Measurements from ENCODE around the gene ZNF330. TPM values are rescaled to one million over a fixed set of nuclear protein-coding genes. Genes with fewer than 3 reads are reported as not detected.

The ZNF330 gene
- total and polyA plus RNA-seq, 2 of the 4 experiments (the other 2 are of a cell fraction) = 27.2 to 34.1 TPM

DNA sequence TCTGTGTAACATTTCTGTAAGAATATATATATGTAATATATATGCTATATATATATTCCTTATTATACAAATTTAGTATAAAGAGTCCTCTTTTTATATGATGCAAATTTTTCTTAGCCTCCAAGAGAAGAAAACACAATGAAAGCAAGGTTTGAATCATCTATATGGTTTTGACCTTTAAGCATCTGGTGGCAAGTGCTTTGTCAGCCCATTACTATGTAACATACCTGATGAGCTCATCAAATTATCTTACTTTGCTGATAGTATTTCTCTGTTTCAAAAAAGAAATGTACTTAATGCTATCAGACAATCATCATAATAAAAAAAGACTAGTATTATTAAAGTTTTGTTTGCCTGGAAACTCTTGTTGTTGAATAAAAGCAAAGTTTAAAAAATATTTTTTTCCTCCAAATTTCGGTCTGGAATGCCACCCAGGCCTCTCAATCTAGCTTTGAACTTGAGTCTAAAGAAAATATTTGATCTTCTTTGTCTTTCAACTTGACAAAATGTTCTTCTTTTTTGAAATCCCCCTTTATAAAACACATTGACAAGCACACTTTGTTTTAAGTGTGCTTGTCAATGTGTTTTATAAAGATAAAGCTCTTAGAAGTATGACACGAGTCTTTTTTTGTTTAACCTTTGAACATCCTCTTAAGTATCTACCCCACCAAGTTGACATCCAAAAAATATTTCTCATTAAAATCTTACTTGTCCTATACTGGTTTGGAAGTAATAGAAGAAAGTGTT, 26.2 kb downstream of the ZNF330 start:
- no peak for ATAC-seq (ENCODE audit: low read depth)
- Histone ChIP-seq H2AK9ac (replicated peaks; ENCODE audit: low read depth, low read length, poor library complexity) (no peak overlapping the region), H3K9me1 (ENCODE audit: insufficient read depth, low read length) (peaks cover 6% of the 10 kb centered on the region; the same call in 1 of the 2 replicates), H3K9ac (ENCODE audit: low read depth, low read length) (no peak overlapping the region), H4K91ac (ENCODE audit: insufficient read depth, low read depth, low read length) (no peak overlapping the region), H2BK15ac (ENCODE audit: low read depth, low read length) (no peak overlapping the region), H3K4me1 (ENCODE audit: control insufficient read depth, insufficient read depth, low read length) (peaks cover 2% of the 10 kb centered on the region; the same call in 1 of the 2 replicates), H3K18ac (ENCODE audit: low read depth, low read length) (no peak overlapping the region), H3K23ac (ENCODE audit: low read depth, low read length) (no peak overlapping the region), H3K9me3 (ENCODE audit: control insufficient read depth, insufficient read depth, low read length) (no peaks in the 10 kb centered on the region), H4K5ac (ENCODE audit: low read depth, low read length) (no peak overlapping the region), H3K36me3 (ENCODE audit: control insufficient read depth, insufficient read depth, low read length) (no peaks in the 10 kb centered on the region), H3K27me3 (ENCODE audit: control insufficient read depth, insufficient read depth, low read length) (no peaks in the 10 kb centered on the region), H3K4me3 (ENCODE audit: insufficient read depth, low read depth, low read length) (no peak overlapping the region), H3K14ac (replicated peaks; ENCODE audit: low read depth, low read length) (no peak overlapping the region), H2AFZ (replicated peaks; ENCODE audit: low read length, poor library complexity) (no peak overlapping the region), H4K20me1 (ENCODE audit: insufficient read depth, low read length) (no peaks in the 10 kb centered on the region), H2BK120ac (ENCODE audit: low read depth, low read length) (no peak overlapping the region), H4K8ac (ENCODE audit: low read depth in 2 of 2, low read length in 2 of 2) (no peak overlapping the region), H3K4ac (ENCODE audit: low read depth, low read length) (no peak overlapping the region), H3K56ac (ENCODE audit: extremely low read depth, insufficient read depth, low read length) (no peak overlapping the region), H3K79me1 (ENCODE audit: low read depth in 1 of 2, low read length in 2 of 2) (no peaks in the 10 kb centered on the region), H2BK5ac (ENCODE audit: low read depth, low read length, poor library complexity, severe bottlenecking) (peak overlapping the region; percentile 54), H2BK20ac (ENCODE audit: low read depth, low read length) (no peak overlapping the region), H3K4me2 (ENCODE audit: low read depth, low read length) (no peak overlapping the region; the same call in 1 of the 2 replicates), H3K27ac (ENCODE audit: insufficient read depth, low read length) (no peak overlapping the region), H2AK5ac (ENCODE audit: low read depth, low read length) (no peak overlapping the region)
- dilution Hi-C loops (cut with HindIII; ENCODE audit: low sequenced_read_pairs, unreplicated experiment) = no loop called here
- in situ Hi-C loops (cut with MboI; ENCODE audit: low sequenced_read_pairs) = no loop called here
- WGBS, 2 experiments (ENCODE audit: extremely low coverage in 2 of 2, insufficient read length in 1 of 2) = no CpG with 5 or more reads among the region's 2 CpGs
- intact Hi-C loops (cut with micrococcal nuclease) = no loop called here
- ChIA-PET CTCF (interaction anchor here (0.9 kb wide), 2 partner anchors 10 to 13 kb away, joined by 3 read pairs; no protein-coding TSS in a partner anchor), POLR2A (ENCODE audit: unreplicated experiment) (no interaction called here)
- DNase-seq = peak; percentile 31
- peak; percentile 57 for TF ChIP-seq MAFK (IDR thresholded peaks at IDR 0.05; ENCODE audit: low read depth, low read length)
- TF ChIP-seq POLR2A (IDR thresholded peaks at IDR 0.05; ENCODE audit: low read depth, low read length) = no peak
- no TSS peak for BruUV-seq (replicated peaks)

Data from IMR-90 (cell line).